Mesenchymal stem cell (in vitro differentiated cells and primary cell): ENCODE results near the gene TOX2.

Experiments used
- DNase-seq: peaks from one replicate; pipeline ENCODE4 v3.0.0-alpha.2; 2013
- H2AFZ ChIP-seq: one replicate; pipeline ENCODE4 v1.6.1; 2013; ENCODE audit warnings: low read depth, mild to moderate bottlenecking, control low read depth, inconsistent platforms, low read length, moderate library complexity
- H2AK5ac ChIP-seq: 2 replicates; pipeline ENCODE4 v1.6.1; 2013; ENCODE audit warnings: low read length, moderate library complexity, mild to moderate bottlenecking, inconsistent platforms; ENCODE audit not compliant: severe bottlenecking
- H2BK120ac ChIP-seq: one replicate; pipeline ENCODE4 v1.6.1; 2013; ENCODE audit warnings: low read depth, mild to moderate bottlenecking, inconsistent platforms, low read length, moderate library complexity
- H2BK12ac ChIP-seq, 2 experiments: one replicate each; pipeline ENCODE4 v1.6.1; 2013; ENCODE audit warnings: inconsistent platforms in 2 of 2, low read length in 2 of 2, mild to moderate bottlenecking in 2 of 2, moderate library complexity in 2 of 2, control low read depth in 1 of 2
- H2BK15ac ChIP-seq: one replicate; pipeline ENCODE4 v1.6.1; 2013; ENCODE audit warnings: mild to moderate bottlenecking, low read depth, inconsistent platforms; ENCODE audit not compliant: poor library complexity, severe bottlenecking
- H2BK5ac ChIP-seq: 2 replicates; pipeline ENCODE4 v1.6.1; 2013; ENCODE audit warnings: low read depth, mild to moderate bottlenecking, low read length, control low read depth, inconsistent platforms; ENCODE audit not compliant: poor library complexity, severe bottlenecking
- H3K14ac ChIP-seq, 2 experiments: one replicate each; pipeline ENCODE4 v1.6.1; 2013; ENCODE audit warnings: inconsistent platforms in 2 of 2, low read length in 2 of 2, control low read depth in 1 of 2, mild to moderate bottlenecking in 1 of 2, moderate library complexity in 1 of 2
- H3K18ac ChIP-seq, 2 experiments: one replicate each; pipeline ENCODE4 v1.6.1; 2013; ENCODE audit warnings: inconsistent platforms in 2 of 2, low read length in 2 of 2, control low read depth in 1 of 2, low read depth in 1 of 2, mild to moderate bottlenecking in 1 of 2
- H3K23ac ChIP-seq, 2 experiments: one replicate each; pipeline ENCODE4 v1.6.1; 2013; ENCODE audit warnings: inconsistent platforms in 2 of 2, low read length in 2 of 2, mild to moderate bottlenecking in 2 of 2, moderate library complexity in 2 of 2, control low read depth in 1 of 2
- H3K27ac ChIP-seq: 2 replicates; pipeline ENCODE4 v1.5.1; 2013; ENCODE audit warnings: mild to moderate bottlenecking, moderate library complexity, low read length, control low read depth, inconsistent platforms; ENCODE audit not compliant: poor library complexity, severe bottlenecking
- H3K27me3 ChIP-seq, 2 experiments: 2 replicates each; pipeline versions ENCODE4 v1.6.1 to v1.7.0; 2013; ENCODE audit warnings: low read length in 2 of 2, mild to moderate bottlenecking in 2 of 2, moderate library complexity in 2 of 2, control low read depth in 1 of 2, inconsistent platforms in 1 of 2; ENCODE audit not compliant: control insufficient read depth in 1 of 2, insufficient read depth in 1 of 2
- H3K36me3 ChIP-seq, 2 experiments: 2 replicates each; pipeline versions ENCODE4 v1.6.1 to v1.7.0; 2013; ENCODE audit warnings: low read length in 2 of 2, control low read depth in 1 of 2, inconsistent platforms in 1 of 2, low read depth in 1 of 2, mild to moderate bottlenecking in 1 of 2; ENCODE audit not compliant: insufficient read depth in 2 of 2, control insufficient read depth in 1 of 2
- H3K4ac ChIP-seq, 2 experiments: one replicate each; pipeline ENCODE4 v1.6.1; 2013; ENCODE audit warnings: inconsistent platforms in 2 of 2, low read length in 2 of 2, mild to moderate bottlenecking in 2 of 2, moderate library complexity in 2 of 2, control low read depth in 1 of 2, low read depth in 1 of 2
- H3K4me1 ChIP-seq: 2 replicates; pipeline ENCODE4 v1.6.1; 2013; ENCODE audit warnings: low read depth, low read length, control low read depth; ENCODE audit not compliant: control insufficient read depth, insufficient read depth
- H3K4me2 ChIP-seq: 2 replicates; pipeline ENCODE4 v1.6.1; 2013; ENCODE audit warnings: low read length, mild to moderate bottlenecking, inconsistent platforms; ENCODE audit not compliant: poor library complexity, severe bottlenecking
- H3K4me3 ChIP-seq, 2 experiments: 2 replicates each; pipeline versions ENCODE4 v1.5.1 to v1.7.0; 2013; ENCODE audit warnings: low read length in 2 of 2, mild to moderate bottlenecking in 2 of 2, control low read depth in 1 of 2, low read depth in 1 of 2; ENCODE audit not compliant: insufficient read depth in 1 of 2
- H3K79me1 ChIP-seq: replicated peaks from 2 replicates; pipeline ENCODE4 v1.6.1; 2013; ENCODE audit warnings: mild to moderate bottlenecking, control low read depth, low read length, inconsistent platforms; ENCODE audit not compliant: poor library complexity, severe bottlenecking
- H3K9ac ChIP-seq: 2 replicates; pipeline ENCODE4 v1.7.0; 2013; ENCODE audit warnings: mild to moderate bottlenecking, low read length, moderate library complexity
- H3K9me3 ChIP-seq: 2 replicates; pipeline ENCODE4 v1.7.0; 2013; ENCODE audit warnings: mild to moderate bottlenecking, low read length; ENCODE audit not compliant: control insufficient read depth
- H4K8ac ChIP-seq: one replicate; pipeline ENCODE4 v1.6.1; 2013; ENCODE audit warnings: inconsistent platforms, mild to moderate bottlenecking, low read length, moderate library complexity
- H4K91ac ChIP-seq: one replicate; pipeline ENCODE4 v1.6.1; 2013; ENCODE audit warnings: mild to moderate bottlenecking, low read length, inconsistent platforms
- WGBS: methylation state at CpG from one replicate; pipeline ENCODE4 v1.1.7; 2013; ENCODE audit warnings: mixed read lengths; 5-methylcytosine and 5-hydroxymethylcytosine counted together

The TOX2 gene

DNA sequence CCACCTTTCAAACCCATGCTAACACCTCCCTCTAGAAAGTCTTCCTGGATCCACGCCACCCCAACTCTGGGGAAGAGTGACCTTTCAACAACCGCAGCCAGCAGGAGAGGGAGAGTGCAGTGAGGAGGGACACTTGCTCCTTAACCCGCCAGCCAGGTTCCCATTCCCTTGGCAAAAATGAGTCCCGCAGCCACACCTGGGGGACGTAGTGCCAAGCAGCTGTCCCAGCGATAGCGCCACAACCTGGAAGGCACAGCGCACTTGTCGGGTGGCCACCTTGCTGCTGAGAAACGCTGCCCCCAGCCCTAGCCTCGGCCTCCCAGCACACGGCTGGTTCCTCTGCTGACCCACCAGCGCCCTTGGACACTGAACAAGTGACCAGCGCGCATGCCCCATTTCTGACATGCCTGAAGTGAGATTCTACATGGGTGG is 153.0 kb downstream of the TOX2 start:
- Histone ChIP-seq H3K18ac (peak overlapping the region in 1 of 2 experiments; percentile 11), H3K4me2 (no peak overlapping the region), H3K36me3 (no peaks in the 10 kb centered on the region), H3K4me1 (no peaks in the 10 kb centered on the region), H3K4ac (no peak overlapping the region), H3K9ac (no peak overlapping the region), H2BK12ac (no peak overlapping the region), H3K23ac (no peak overlapping the region), H4K8ac (no peak overlapping the region), H3K27me3 (peaks cover 23 to 48% of the 10 kb centered on the region in 2 experiments), H3K79me1 (no peaks in the 10 kb centered on the region), H3K4me3 (no peak overlapping the region), H2BK15ac (no peak overlapping the region), H2BK5ac (no peak overlapping the region), H3K14ac (no peak overlapping the region), H3K9me3 (no peaks in the 10 kb centered on the region), H2AFZ (no peak overlapping the region), H2BK120ac (no peak overlapping the region), H4K91ac (no peak overlapping the region), H2AK5ac (no peak overlapping the region), H3K27ac (no peak overlapping the region)
- 98% methylated on average over 15 of the region's 15 CpGs for WGBS
- no peak for DNase-seq

DNA sequence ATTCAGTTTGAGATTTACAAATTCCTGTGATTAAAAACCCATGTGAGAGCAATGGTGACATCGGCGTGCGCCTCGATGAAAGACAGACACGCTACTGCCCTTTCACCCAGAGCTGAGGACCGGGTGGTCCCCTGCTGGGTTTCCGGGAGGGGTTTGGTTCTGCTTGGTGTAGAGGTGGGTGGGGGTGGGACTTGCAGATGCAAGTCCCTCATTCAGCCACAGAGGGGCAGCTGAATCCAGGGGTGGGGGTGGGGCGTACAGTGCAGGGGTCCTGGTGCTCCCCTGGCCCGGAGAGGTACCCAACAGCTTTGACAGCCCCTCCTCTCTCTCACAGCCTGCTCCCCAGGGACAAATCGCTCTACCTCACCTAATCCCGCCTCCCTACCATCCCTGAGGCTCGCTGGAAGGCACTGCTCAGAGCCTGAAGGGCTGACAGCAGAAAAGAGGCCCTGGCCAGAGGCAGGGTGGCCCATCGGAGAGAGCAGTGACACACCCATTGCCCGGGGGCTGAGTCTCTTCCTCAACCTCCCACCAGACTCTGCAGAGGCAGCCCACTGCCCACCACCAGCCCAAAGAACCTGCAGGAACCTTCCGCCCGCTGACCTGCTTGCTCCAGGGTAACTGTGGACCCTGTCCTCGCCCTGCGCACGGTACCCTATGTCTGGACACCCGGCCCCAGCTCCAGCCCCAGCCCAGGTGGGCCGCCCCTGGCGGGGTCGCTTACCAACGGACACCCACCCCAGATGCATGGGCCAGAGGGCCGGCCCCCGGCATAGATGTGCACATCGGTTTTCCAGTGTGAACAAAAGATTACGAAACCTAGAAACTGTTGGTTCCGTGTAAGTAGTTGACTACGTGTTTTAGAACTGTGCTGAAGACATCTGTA is 153.9 kb downstream of the TOX2 start:
- Histone ChIP-seq H3K4ac (no peak overlapping the region), H3K27me3 (peaks cover 29 to 56% of the 10 kb centered on the region in 2 experiments), H2BK120ac (no peak overlapping the region), H3K36me3 (no peaks in the 10 kb centered on the region), H4K8ac (no peak overlapping the region), H3K79me1 (no peaks in the 10 kb centered on the region), H2AFZ (no peak overlapping the region), H3K4me2 (no peak overlapping the region), H3K23ac (no peak overlapping the region), H2BK12ac (no peak overlapping the region), H2AK5ac (no peak overlapping the region), H3K4me1 (no peaks in the 10 kb centered on the region), H3K27ac (no peak overlapping the region), H2BK15ac (no peak overlapping the region), H3K9me3 (no peaks in the 10 kb centered on the region), H3K9ac (no peak overlapping the region), H4K91ac (no peak overlapping the region), H3K4me3 (no peak overlapping the region), H3K14ac (no peak overlapping the region), H2BK5ac (no peak overlapping the region), H3K18ac (no peak overlapping the region)
- DNase-seq, result no peak
- 91% methylated on average over 29 of the region's 30 CpGs for WGBS

DNA sequence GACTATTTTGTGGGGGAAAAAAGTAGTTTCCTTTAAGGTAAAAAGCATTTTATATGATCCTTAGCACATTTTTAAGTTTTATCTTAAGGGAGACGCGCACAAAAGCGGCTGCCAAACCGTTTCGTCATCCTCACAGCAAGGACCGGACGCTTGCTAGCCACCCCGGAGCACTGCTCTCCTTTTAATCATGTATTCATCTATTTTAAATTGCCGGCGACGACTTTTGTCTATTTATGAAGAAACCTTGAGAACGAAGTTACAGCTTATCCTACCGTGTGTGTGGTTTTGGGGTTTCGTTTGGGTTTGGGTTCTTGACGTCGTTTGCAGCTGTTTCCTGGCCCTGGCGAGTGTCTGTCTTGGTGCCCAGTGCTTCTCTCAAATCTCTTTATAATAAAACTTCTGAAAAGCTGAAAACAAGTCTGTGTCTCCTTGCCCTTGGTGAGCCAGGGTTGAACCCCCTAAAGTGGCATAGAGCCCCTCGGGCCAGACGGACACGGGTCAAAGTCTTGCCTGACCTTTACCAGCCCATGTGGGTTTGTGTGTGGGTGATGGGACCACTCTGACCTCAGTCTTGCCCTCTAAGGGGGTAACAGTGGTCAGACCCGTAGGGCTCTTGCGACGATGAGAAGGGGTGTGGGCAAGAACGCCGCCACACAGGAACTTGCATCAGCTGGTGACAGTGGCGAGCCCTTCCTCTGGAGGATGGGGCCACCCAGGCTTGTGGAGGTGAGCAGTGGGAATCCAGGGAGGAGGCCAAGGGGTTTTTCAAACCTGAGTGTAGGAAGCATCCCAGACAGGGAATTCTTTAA is 154.8 kb downstream of the TOX2 start:
- no peak overlapping the region for H3K9ac ChIP-seq
- no peaks in the 10 kb centered on the region for H3K9me3 ChIP-seq
- H3K4me2 ChIP-seq, result no peak overlapping the region
- no peak overlapping the region for H3K18ac ChIP-seq
- no peak overlapping the region for H4K8ac ChIP-seq
- no peak overlapping the region for H3K4ac ChIP-seq
- no peak overlapping the region for H2BK120ac ChIP-seq
- H2AK5ac ChIP-seq, result no peak overlapping the region
- no peak for DNase-seq
- H4K91ac ChIP-seq, result no peak overlapping the region
- no peak overlapping the region for H2BK15ac ChIP-seq
- peaks cover 1% of the 10 kb centered on the region for H3K4me1 ChIP-seq
- H2BK12ac ChIP-seq, result no peak overlapping the region
- WGBS, result 95% methylated on average over 26 of the region's 26 CpGs
- H2BK5ac ChIP-seq, result no peak overlapping the region
- H3K23ac ChIP-seq, result no peak overlapping the region
- H3K4me3 ChIP-seq, result no peak overlapping the region
- H3K79me1 ChIP-seq, result no peaks in the 10 kb centered on the region
- peaks cover 29 to 55% of the 10 kb centered on the region in 2 experiments for H3K27me3 ChIP-seq
- no peak overlapping the region for H2AFZ ChIP-seq
- no peak overlapping the region for H3K27ac ChIP-seq
- no peaks in the 10 kb centered on the region for H3K36me3 ChIP-seq
- no peak overlapping the region for H3K14ac ChIP-seq
